HepG2 (cell line): Measurements from ENCODE around the gene NOTCH2. TPM values are rescaled to one million over a fixed set of nuclear protein-coding genes. Genes with fewer than 3 reads are reported as not detected.

Experiments used
- ATAC-seq: fragments of 200-7000 bp; cut with Tn5 transposase; 3 replicates; pipeline ENCODE4 v1.9.1; 2020; ENCODE audit warnings: mild to moderate bottlenecking, moderate library complexity
- BruUV-seq: library from RNA; stranded (reverse); fragments of 400-500 nt; replicated peaks from 2 replicates; lab custom pipeline; 2021; lab: Mats Ljungman, UMichigan
- CTCF ChIA-PET: fragments of 300-600 bp; formaldehyde crosslinking; extraction: SDS; loops from one replicate; lab custom pipeline; 2021; ENCODE audit warnings: low total read pairs, inconsistent platforms, low intra/inter-chr PET ratio; lab: Yijun Ruan, JAX
- POLR2A ChIA-PET: fragments of 350-600 bp; sonication (Branson Sonifier 250); formaldehyde crosslinking; loops from one replicate; lab custom pipeline; 2020; ENCODE audit warnings: antibody characterized with exemption, inconsistent platforms; lab: Yijun Ruan, JAX
- DNase-seq: peaks from one replicate; pipeline ENCODE4 v3.0.0-alpha.2; 2015; ENCODE audit warnings: low spot score
- FAIRE-seq: peaks from 3 replicates; lab custom pipeline; 2011; peaks lifted over from hg19 to GRCh38; lab: Jason Lieb, UNC
- H2AFZ ChIP-seq: one replicate; pipeline ENCODE4 v1.6.1; 2011; ENCODE audit warnings: low read length, inconsistent platforms
- H3K27ac ChIP-seq: fragments of 300-600 bp; 3 replicates; pipeline ENCODE4 v1.8.0; 2011; ENCODE audit warnings: mixed run types, mild to moderate bottlenecking, mixed read lengths, low read length, inconsistent platforms; ENCODE audit not compliant: insufficient read depth; ENCODE audit errors: extremely low read length
- H3K27me3 ChIP-seq, 2 experiments: fragments of 200-600 bp in 1 of 2; 2 replicates in 1 of 2; 3 replicates in 1 of 2; pipeline versions ENCODE4 v1.6.0 to v1.8.0; 2011; ENCODE audit warnings: low read length in 2 of 2, mild to moderate bottlenecking in 2 of 2, moderate library complexity in 2 of 2, inconsistent platforms in 1 of 2; ENCODE audit not compliant: insufficient read depth in 2 of 2, control insufficient read depth in 1 of 2
- H3K36me3 ChIP-seq, 2 experiments: fragments of 200-600 bp in 1 of 2; replicated peaks in 1 of 2; 2 replicates in 1 of 2; 3 replicates in 1 of 2; pipeline versions ENCODE4 v1.5.1 to v1.8.0; 2011; ENCODE audit warnings: low read length in 2 of 2, inconsistent platforms in 1 of 2; ENCODE audit not compliant: insufficient read depth in 2 of 2, control insufficient read depth in 1 of 2
- H3K4me1 ChIP-seq: 2 replicates; pipeline ENCODE4 v1.5.1; 2012; ENCODE audit warnings: low read length, inconsistent platforms; ENCODE audit not compliant: insufficient read depth
- H3K4me2 ChIP-seq: 2 replicates; pipeline ENCODE4 v1.6.0; 2011; ENCODE audit warnings: low read depth, low read length, inconsistent platforms
- H3K4me3 ChIP-seq, 3 experiments: fragments of 200-600 bp in 1 of 3; sonication (generic), shearing (Covaris generic) in 1 of 3; replicated peaks in 1 of 3; 2 replicates each; pipeline ENCODE4 v1.5.1; 2011 to 2016; ENCODE audit warnings: low read length in 3 of 3, inconsistent platforms in 2 of 3, low read depth in 2 of 3, mild to moderate bottlenecking in 2 of 3, control low read depth in 1 of 3, mixed read lengths in 1 of 3; ENCODE audit not compliant: insufficient read depth in 1 of 3
- H3K79me2 ChIP-seq: one replicate; pipeline ENCODE4 v1.6.1; 2011; ENCODE audit warnings: low read length, inconsistent platforms; ENCODE audit not compliant: insufficient read depth
- H3K9ac ChIP-seq: 2 replicates; pipeline ENCODE4 v1.6.0; 2011; ENCODE audit warnings: mild to moderate bottlenecking, low read depth, low read length, inconsistent platforms; ENCODE audit not compliant: insufficient read depth
- H3K9me3 ChIP-seq: 2 replicates; pipeline ENCODE4 v1.5.1; 2012; ENCODE audit warnings: mild to moderate bottlenecking, low read length
- H4K20me1 ChIP-seq: 2 replicates; pipeline ENCODE4 v1.6.0; 2011; ENCODE audit warnings: inconsistent platforms, mild to moderate bottlenecking, low read length, moderate library complexity; ENCODE audit not compliant: insufficient read depth
- DPF2 ChIP-seq: sonication (generic); formaldehyde crosslinking; IDR thresholded peaks from 2 replicates; pipeline ENCODE4 v1.4.0; 2020; ENCODE audit warnings: mild to moderate bottlenecking, low read depth, missing genetic modification reagents, borderline replicate concordance
- FOXP4 ChIP-seq: sonication (generic); formaldehyde crosslinking; IDR thresholded peaks from 2 replicates; pipeline ENCODE4 v1.4.0; 2020; ENCODE audit warnings: missing genetic modification reagents
- ISL2 ChIP-seq: sonication (generic); formaldehyde crosslinking; IDR thresholded peaks from 2 replicates; pipeline ENCODE4 v1.5.0; 2020; ENCODE audit warnings: missing genetic modification reagents
- SIX1 ChIP-seq: sonication (generic); formaldehyde crosslinking; IDR thresholded peaks from 2 replicates; pipeline ENCODE4 v1.4.0; 2020; ENCODE audit warnings: missing genetic modification reagents, borderline replicate concordance
- SPEN ChIP-seq: sonication (generic); formaldehyde crosslinking; IDR thresholded peaks from 2 replicates; pipeline ENCODE4 v1.5.1; 2020; ENCODE audit warnings: low read depth, mild to moderate bottlenecking, missing genetic modification reagents
- SUZ12 ChIP-seq: fragments of 150-350 bp; IDR thresholded peaks from 2 replicates; pipeline ENCODE4 v1.6.1; 2014; ENCODE audit warnings: low read depth, low read length
- TEAD2 ChIP-seq: sonication (generic); formaldehyde crosslinking; IDR thresholded peaks from 2 replicates; pipeline ENCODE4 v1.9.0; 2021; ENCODE audit warnings: missing genetic modification reagents
- XBP1 ChIP-seq: sonication (generic); formaldehyde crosslinking; IDR thresholded peaks from 2 replicates; pipeline ENCODE4 v1.5.0; 2020; ENCODE audit warnings: missing genetic modification reagents
- ZBTB37 ChIP-seq: sonication (generic); formaldehyde crosslinking; IDR thresholded peaks from 2 replicates; pipeline ENCODE4 v1.4.0; 2020; ENCODE audit warnings: mild to moderate bottlenecking, missing genetic modification reagents
- in situ Hi-C: cut with HindIII; loops from 2 replicates; pipeline ENCODE4 v1.10.0; 2017; ENCODE audit warnings: low pct_unique_long_range_greater_than_20kb; ENCODE audit not compliant: extremely low pct_ligation_motif_present
- intact Hi-C: fragments of 100-400 bp; cut with micrococcal nuclease; formaldehyde crosslinking; loops from one replicate; pipeline ENCODE4 v1.10.0; 2022; ENCODE audit not compliant: unreplicated experiment
- polyA plus RNA-seq, 8 experiments: library from polyadenylated mRNA; depleted of rRNA in 3 of 8; stranded (reverse) in 7 of 8; unstranded in 1 of 8; fragments of >200 nt; fragmentation: Illumina TruSeq in 4 of 8; extraction: Trizol in 4 of 8; gene quantifications; 2 replicates each; pipeline versions ENCODE4 v1.2.1 to v1.2.3, GENCODE V29; 2011 to 2016; ENCODE audit warnings: low read depth in 4 of 8, missing spikeins in 1 of 8, mixed read lengths in 1 of 8; ENCODE audit not compliant: insufficient read depth in 1 of 8
- total RNA-seq, 5 experiments: library from RNA; depleted of rRNA; stranded (reverse); fragments of >200 nt; fragmentation: Illumina TruSeq; extraction: Trizol; gene quantifications; 2 replicates each; pipeline ENCODE4 v1.2.3, GENCODE V29; 2016; ENCODE audit warnings: low read depth in 1 of 5
- TF ChIP-seq, protein P1 (sequence below), 2 experiments: fragments of 450-650 bp in 1 of 2; sonication (generic) in 1 of 2; formaldehyde crosslinking in 1 of 2; IDR thresholded peaks; 2 replicates each; pipeline versions ENCODE4 v1.6.1 to v1.8.0; 2016 to 2022; ENCODE audit warnings: antibody characterized with exemption in 1 of 2, mild to moderate bottlenecking in 1 of 2, missing genetic modification reagents in 1 of 2

The NOTCH2 gene
- total and polyA plus RNA-seq, 2 of the 13 experiments (the other 11 are each of a cell fraction or from before 2014, with no cell fraction given) = 4.0 to 11.4 TPM

DNA sequence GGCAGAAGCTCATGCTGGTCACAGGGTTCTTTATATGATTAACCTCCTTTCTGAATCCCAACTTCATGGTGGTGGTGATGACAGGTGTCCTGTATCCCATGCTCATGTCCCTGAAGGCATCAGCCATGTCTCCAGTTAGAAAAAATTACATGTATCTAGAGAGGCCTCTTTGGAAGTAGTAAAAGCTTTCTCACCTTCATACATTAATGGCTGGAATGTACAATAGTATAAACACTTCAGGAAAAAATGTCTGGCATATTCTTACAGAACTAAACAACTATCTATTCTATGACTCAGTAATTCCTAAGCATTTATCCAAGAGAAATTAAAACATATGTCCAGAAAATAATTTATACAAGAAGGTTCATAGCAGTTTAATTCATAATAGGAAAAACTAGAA lies 207.2 kb downstream of the NOTCH2 start:
- ChIA-PET CTCF (no interaction called here), POLR2A (no interaction called here)
- in situ Hi-C loops = loop anchor here (10.0 kb wide), 1 partner anchor 47 kb away; the partner anchor contains the start of gene REG4
- Histone ChIP-seq H3K27me3 (peaks cover 0 to 3% of the 10 kb centered on the region in 2 experiments; a peak in 2 of 5 replicates), H3K27ac (no peak overlapping the region), H3K4me1 (peaks cover 13% of the 10 kb centered on the region), H3K36me3 (no peaks in the 10 kb centered on the region), H3K9ac (no peak overlapping the region), H3K4me2 (no peak overlapping the region), H3K4me3 (no peak overlapping the region), H2AFZ (no peak overlapping the region), H3K9me3 (no peaks in the 10 kb centered on the region), H3K79me2 (no peaks in the 10 kb centered on the region), H4K20me1 (no peaks in the 10 kb centered on the region)
- DNase-seq (no peak), FAIRE-seq (no peak), ATAC-seq (no peak)
- intact Hi-C loops = no loop called here
- no TSS peak for BruUV-seq
- no peak for TF ChIP-seq XBP1 (CRISPR knock-in tag)
- TF ChIP-seq SPEN (CRISPR knock-in tag) = no peak
- TF ChIP-seq SUZ12 = no peak
- no peak for TF ChIP-seq FOXP4
- TF ChIP-seq TEAD2 (CRISPR knock-in tag) = no peak
- TF ChIP-seq ISL2 = no peak
- TF ChIP-seq ZBTB37 (CRISPR knock-in tag) = no peak
- no peak for TF ChIP-seq SIX1 (CRISPR knock-in tag)
- TF ChIP-seq, protein P1, sequence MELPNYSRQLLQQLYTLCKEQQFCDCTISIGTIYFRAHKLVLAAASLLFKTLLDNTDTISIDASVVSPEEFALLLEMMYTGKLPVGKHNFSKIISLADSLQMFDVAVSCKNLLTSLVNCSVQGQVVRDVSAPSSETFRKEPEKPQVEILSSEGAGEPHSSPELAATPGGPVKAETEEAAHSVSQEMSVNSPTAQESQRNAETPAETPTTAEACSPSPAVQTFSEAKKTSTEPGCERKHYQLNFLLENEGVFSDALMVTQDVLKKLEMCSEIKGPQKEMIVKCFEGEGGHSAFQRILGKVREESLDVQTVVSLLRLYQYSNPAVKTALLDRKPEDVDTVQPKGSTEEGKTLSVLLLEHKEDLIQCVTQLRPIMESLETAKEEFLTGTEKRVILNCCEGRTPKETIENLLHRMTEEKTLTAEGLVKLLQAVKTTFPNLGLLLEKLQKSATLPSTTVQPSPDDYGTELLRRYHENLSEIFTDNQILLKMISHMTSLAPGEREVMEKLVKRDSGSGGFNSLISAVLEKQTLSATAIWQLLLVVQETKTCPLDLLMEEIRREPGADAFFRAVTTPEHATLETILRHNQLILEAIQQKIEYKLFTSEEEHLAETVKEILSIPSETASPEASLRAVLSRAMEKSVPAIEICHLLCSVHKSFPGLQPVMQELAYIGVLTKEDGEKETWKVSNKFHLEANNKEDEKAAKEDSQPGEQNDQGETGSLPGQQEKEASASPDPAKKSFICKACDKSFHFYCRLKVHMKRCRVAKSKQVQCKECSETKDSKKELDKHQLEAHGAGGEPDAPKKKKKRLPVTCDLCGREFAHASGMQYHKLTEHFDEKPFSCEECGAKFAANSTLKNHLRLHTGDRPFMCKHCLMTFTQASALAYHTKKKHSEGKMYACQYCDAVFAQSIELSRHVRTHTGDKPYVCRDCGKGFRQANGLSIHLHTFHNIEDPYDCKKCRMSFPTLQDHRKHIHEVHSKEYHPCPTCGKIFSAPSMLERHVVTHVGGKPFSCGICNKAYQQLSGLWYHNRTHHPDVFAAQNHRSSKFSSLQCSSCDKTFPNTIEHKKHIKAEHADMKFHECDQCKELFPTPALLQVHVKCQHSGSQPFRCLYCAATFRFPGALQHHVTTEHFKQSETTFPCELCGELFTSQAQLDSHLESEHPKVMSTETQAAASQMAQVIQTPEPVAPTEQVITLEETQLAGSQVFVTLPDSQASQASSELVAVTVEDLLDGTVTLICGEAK (IDR thresholded peaks at IDR 0.05) = no peak
- TF ChIP-seq, protein P1 (CRISPR knock-in tag; IDR thresholded peaks at IDR 0.05) = no peak
- TF ChIP-seq DPF2 = no peak
